GM12891 (cell line): ENCODE results near the gene PGPEP1.

Source experiments
- PAX5 ChIP-seq: IDR thresholded peaks from 2 replicates; pipeline ENCODE4 v1.6.1; 2011; ENCODE audit warnings: low read length, moderate library complexity, mild to moderate bottlenecking; ENCODE audit not compliant: insufficient read depth, severe bottlenecking
- POLR2A ChIP-seq: IDR thresholded peaks from 2 replicates; pipeline ENCODE4 v1.6.1; 2011; ENCODE audit warnings: low read depth, low read length, control low read depth
- POLR2AphosphoS5 ChIP-seq: IDR thresholded peaks from 2 replicates; pipeline ENCODE4 v1.6.1; 2011; ENCODE audit warnings: low read depth, low read length, control low read depth
- POU2F2 ChIP-seq: IDR thresholded peaks from 2 replicates; pipeline ENCODE4 v1.6.1; 2011; ENCODE audit warnings: low read depth, mild to moderate bottlenecking, control low read depth, low read length, moderate library complexity
- SPI1 ChIP-seq: IDR thresholded peaks from 2 replicates; pipeline ENCODE4 v1.6.1; 2011; ENCODE audit warnings: low read depth, low read length, control low read depth
- TAF1 ChIP-seq: IDR thresholded peaks from 2 replicates; pipeline ENCODE4 v1.6.1; 2011; ENCODE audit warnings: low read depth, low read length, control low read depth

GRCh38 chr19:18392417-18392816 is 52.0 kb downstream of the PGPEP1 start:
- TF ChIP-seq POLR2A (no peak), POLR2AphosphoS5 (no peak), TAF1 (no peak), PAX5 (no peak), SPI1 (no peak), POU2F2 (no peak)
